Thoracic aorta (tissue), 2 donors: Measurements from ENCODE around the gene LIPM. TPM values are rescaled to one million over a fixed set of nuclear protein-coding genes. Genes with fewer than 3 reads are reported as not detected.

Experiments used
- ATAC-seq: fragments of 150-250 bp; one replicate; pipeline ENCODE4 v1.8.0; 2017; ENCODE audit warnings: low read depth; ENCODE audit not compliant: insufficient number of reproducible peaks, low FRiP score
- DNase-seq: peaks from one replicate; pipeline ENCODE4 v3.0.0-alpha.2; 2020; ENCODE audit warnings: low spot score
- H3K27ac ChIP-seq, 2 donors: fragments of 200-600 bp; sonication (generic); 1 replicate in 1 of 2; 2 replicates in 1 of 2; pipeline ENCODE4 v1.5.1; 2016; ENCODE audit warnings: mild to moderate bottlenecking in 2 of 2, moderate library complexity in 2 of 2
- H3K27me3 ChIP-seq: fragments of 200-600 bp; sonication (generic); replicated peaks from 2 replicates; pipeline ENCODE4 v1.6.0; 2016; ENCODE audit warnings: mild to moderate bottlenecking; ENCODE audit not compliant: insufficient read depth
- H3K36me3 ChIP-seq: fragments of 200-600 bp; sonication (generic); one replicate; pipeline ENCODE4 v1.5.1; 2016
- H3K4me1 ChIP-seq, 2 donors: fragments of 200-600 bp; sonication (generic); 1 replicate in 1 of 2; 2 replicates in 1 of 2; pipeline versions ENCODE4 v1.5.1 to v1.6.0; 2016; ENCODE audit warnings: low read depth in 2 of 2, mild to moderate bottlenecking in 1 of 2; ENCODE audit not compliant: control insufficient read depth in 1 of 2
- H3K4me3 ChIP-seq: fragments of 200-600 bp; sonication (generic); 2 replicates; pipeline ENCODE4 v1.5.1; 2016; ENCODE audit warnings: mild to moderate bottlenecking
- H3K9me3 ChIP-seq: fragments of 200-600 bp; sonication (generic); 2 replicates; pipeline ENCODE4 v1.5.1; 2016
- CTCF ChIP-seq: fragments of 200-600 bp; sonication (generic); IDR thresholded peaks from one replicate; pipeline ENCODE4 v1.5.1; 2019; ENCODE audit warnings: antibody characterized with exemption
- total RNA-seq, 2 donors: library from RNA; depleted of rRNA; stranded (reverse); fragments of >200 nt; gene quantifications; one replicate each; pipeline versions ENCODE4 v1.1.0 to v1.2.3, GENCODE V29; 2016

The LIPM gene
- total RNA-seq, 2 donors from 2014 or later = not detected

DNA sequence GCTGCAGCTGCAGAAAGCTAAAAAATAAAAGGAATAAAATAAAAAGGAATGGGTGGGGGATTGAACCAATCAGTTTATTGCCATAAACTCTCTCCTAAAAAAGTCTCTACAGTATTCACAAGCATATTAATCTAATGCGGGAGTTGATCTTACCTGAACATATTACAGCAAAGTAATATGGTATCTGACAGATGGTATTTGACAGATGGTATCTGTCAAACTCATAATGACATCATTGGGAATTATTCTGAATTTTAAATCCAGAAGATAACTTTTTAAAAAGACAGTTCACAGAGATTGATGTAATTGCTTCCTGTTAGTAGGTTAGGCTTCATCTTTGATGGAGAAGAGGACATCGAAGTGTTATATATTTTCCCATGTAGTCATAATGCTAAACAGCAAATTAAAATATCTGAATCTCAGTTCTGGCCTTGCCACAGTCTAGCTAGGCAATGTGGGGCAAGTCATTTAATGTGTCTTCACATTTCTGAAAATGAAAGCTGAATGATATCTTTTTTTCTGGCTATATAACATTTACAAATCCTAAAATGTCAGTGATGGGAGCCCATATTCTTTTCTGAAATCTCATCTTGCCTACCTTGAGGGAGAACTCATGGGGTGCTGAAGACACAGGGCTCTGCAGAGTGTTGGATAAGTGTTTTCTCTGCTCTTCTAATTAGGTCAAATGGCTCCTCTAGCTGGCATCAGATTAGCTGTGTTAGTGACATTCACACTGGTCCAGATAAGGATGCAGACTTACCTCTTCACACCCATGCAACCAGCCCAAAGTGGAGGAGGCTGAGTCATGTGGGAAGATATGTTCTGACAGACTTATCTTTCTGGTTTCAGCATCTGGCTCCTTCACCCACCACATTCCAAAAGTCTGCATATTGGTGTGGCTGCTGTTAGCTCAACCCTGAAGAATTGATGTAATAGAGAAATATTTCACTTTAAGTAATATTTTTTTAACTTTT is 2.1 kb upstream of the LIPM start:
- ATAC-seq = no peak
- TF ChIP-seq CTCF = no peak
- no peak overlapping the region for H3K27ac ChIP-seq

GRCh38 chr10:88803641-88804040 is 1.1 kb downstream of the LIPM start:
- DNase-seq = no peak
- H3K36me3 ChIP-seq = no peaks in the 10 kb centered on the region
- no peaks in the 10 kb centered on the region for H3K4me1 ChIP-seq
- no peak for TF ChIP-seq CTCF
- no peak for ATAC-seq
- no peaks in the 10 kb centered on the region for H3K27me3 ChIP-seq
- H3K27ac ChIP-seq = no peak overlapping the region
- no peaks in the 10 kb centered on the region for H3K9me3 ChIP-seq
- no peak overlapping the region for H3K4me3 ChIP-seq

More for the DNA sequence above, 2.1 kb upstream of the LIPM start:
- Histone ChIP-seq H3K9me3 (no peaks in the 10 kb centered on the region), H3K4me1 (no peaks in the 10 kb centered on the region), H3K4me3 (no peak overlapping the region), H3K36me3 (no peaks in the 10 kb centered on the region), H3K27me3 (no peaks in the 10 kb centered on the region)
- no peak for DNase-seq

DNA sequence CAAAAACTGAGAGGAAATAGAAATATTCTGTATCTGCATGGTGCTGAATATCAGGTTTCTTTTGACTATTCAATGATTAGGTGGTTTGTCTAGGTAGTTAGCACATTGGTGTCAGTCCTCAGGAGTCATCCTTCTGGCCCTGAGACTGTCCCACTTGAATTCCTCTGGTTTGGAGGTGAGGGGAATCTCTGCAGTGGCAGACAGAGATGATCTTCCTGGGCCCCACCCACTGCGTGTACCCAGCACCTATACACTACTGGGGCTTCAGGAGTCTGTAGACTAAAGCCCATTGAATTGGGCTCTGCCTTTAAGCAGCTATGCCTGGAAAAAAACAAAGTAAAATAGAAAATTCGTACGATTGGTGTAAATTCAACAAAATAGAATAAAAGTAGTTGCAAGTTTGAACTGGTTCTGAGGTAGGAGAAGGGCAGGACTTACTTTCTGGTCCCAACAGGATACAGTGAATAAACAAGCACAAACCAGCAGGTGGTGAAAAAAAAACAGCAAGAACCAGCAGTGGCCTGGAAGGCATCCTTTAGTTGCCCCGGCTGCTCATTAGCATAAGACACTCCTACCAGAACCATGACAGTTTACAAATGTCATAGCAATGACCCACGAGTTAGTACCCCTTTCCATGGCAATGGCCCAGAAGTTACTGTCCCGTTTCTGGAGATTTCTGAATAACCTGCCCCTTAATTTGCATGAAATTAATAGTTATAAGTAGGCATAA is 1.7 kb downstream of the LIPM start:
- no peaks in the 10 kb centered on the region for H3K27me3 ChIP-seq
- TF ChIP-seq CTCF = no peak
- H3K9me3 ChIP-seq = no peaks in the 10 kb centered on the region
- no peaks in the 10 kb centered on the region for H3K36me3 ChIP-seq
- no peak overlapping the region for H3K27ac ChIP-seq
- DNase-seq (no peak), ATAC-seq (no peak)
- no peak overlapping the region for H3K4me3 ChIP-seq
- H3K4me1 ChIP-seq = no peaks in the 10 kb centered on the region

DNA sequence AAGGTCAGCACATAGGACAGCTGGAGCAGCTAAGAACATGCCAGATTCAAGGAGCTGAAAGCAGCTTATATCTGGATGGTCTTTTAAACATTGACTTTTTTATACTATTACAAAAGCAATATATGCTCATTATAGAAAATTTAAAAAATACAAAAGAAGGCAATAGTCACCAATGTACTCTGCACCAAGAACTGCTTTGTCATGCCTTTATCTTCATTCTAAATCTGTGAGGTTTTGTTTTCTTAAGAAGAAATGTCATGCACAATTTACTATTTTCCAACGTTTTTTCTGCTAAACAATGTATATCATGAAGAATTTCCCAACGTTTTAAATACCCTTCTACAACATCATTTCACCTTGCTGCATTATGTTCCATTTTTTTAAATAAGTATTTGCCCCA is 2.8 kb downstream of the LIPM start:
- Histone ChIP-seq H3K27ac (no peak overlapping the region), H3K4me3 (no peak overlapping the region), H3K27me3 (no peaks in the 10 kb centered on the region), H3K4me1 (no peaks in the 10 kb centered on the region), H3K36me3 (no peaks in the 10 kb centered on the region), H3K9me3 (no peaks in the 10 kb centered on the region)
- DNase-seq (no peak), ATAC-seq (no peak)
- TF ChIP-seq CTCF = no peak

GRCh38 chr10:88805924-88806323 is 3.4 kb downstream of the LIPM start:
- Histone ChIP-seq H3K4me1 (no peaks in the 10 kb centered on the region), H3K9me3 (no peaks in the 10 kb centered on the region), H3K27me3 (no peaks in the 10 kb centered on the region), H3K36me3 (no peaks in the 10 kb centered on the region), H3K27ac (no peak overlapping the region), H3K4me3 (no peak overlapping the region)
- no peak for DNase-seq
- no peak for TF ChIP-seq CTCF
- no peak for ATAC-seq
